GM18951 (cell line): ENCODE data around the gene CTIF.

Experiments
- POLR2A ChIP-seq: IDR thresholded peaks from 4 replicates; pipeline ENCODE4 v1.6.1; 2011; ENCODE audit warnings: mild to moderate bottlenecking; ENCODE audit not compliant: insufficient read length, insufficient read depth; ENCODE audit errors: extremely low read depth
- in situ Hi-C: fragments of 300-500 bp; cut with MboI; formaldehyde crosslinking; loops from one replicate; pipeline ENCODE4 v1.12.0; 2022; ENCODE audit warnings: low sequenced_read_pairs, mixed read lengths, inconsistent platforms; ENCODE audit not compliant: unreplicated experiment

CTIF gene

GRCh38 chr18:48813833-48814489, 275.1 kb downstream of the CTIF start:
- TF ChIP-seq POLR2A = no peak
- in situ Hi-C loops = no loop called here

DNA sequence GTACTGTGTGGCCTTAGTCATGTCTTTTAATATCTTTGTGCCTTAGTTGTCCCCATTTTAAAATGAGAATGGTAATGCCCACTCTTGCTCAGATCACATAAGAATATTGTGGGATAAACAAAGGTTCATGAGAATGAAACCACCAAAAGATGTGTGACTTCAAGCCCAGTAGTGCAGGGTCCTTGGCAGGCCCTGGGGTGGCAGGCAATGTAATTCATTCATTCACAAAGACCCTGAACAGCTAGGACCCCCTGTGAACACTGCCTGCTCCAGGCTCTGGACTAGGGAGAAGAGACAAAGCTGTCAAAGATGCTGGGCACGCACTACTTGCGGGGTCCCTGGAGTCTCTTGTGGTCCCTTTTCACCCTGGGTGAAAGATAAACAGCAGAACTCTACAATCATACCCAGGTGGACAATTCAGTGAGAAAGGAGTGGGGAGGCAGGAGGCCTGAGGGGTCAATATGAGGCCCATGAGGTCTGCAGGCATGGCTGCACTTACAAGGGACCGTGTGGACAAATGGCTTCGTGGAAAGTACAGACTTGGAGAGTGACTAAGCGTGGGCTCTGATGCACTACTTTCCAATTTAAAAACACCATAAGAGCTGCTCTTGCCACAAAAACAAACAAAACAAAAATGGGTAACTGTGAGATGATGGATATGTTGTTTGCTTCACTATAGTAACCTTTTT, 275.8 kb downstream of the CTIF start:
- in situ Hi-C loops = no loop called here
- no peak for TF ChIP-seq POLR2A

- no peak for TF ChIP-seq POLR2A
- in situ Hi-C loops = no loop called here
Measured at GRCh38 chr18:48815179-48815515, 276.3 kb downstream of the CTIF start.

- no peak for TF ChIP-seq POLR2A
- in situ Hi-C loops = no loop called here
Measured at GRCh38 chr18:48815581-48816324, 276.9 kb downstream of the CTIF start.

DNA sequence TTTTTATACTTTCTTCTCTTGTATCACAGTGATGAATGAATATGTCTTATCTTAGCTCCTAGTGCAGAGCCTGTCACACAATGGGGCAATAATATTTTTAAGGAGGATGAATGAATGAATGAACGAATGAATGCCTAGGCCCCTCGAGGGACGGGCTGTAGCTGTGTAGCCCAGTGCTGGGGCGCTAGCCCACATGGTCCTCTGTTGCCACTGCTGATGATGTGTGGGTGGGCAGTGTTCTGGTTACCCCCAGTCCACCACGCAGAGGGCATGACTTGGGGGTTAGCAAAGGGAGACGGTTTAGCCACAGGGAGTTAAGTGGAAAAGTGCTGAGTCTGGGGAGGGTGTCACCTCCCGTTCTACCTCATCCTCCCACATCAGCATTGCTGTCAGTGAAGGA, 277.7 kb downstream of the CTIF start:
- no peak for TF ChIP-seq POLR2A
- in situ Hi-C loops = no loop called here

DNA sequence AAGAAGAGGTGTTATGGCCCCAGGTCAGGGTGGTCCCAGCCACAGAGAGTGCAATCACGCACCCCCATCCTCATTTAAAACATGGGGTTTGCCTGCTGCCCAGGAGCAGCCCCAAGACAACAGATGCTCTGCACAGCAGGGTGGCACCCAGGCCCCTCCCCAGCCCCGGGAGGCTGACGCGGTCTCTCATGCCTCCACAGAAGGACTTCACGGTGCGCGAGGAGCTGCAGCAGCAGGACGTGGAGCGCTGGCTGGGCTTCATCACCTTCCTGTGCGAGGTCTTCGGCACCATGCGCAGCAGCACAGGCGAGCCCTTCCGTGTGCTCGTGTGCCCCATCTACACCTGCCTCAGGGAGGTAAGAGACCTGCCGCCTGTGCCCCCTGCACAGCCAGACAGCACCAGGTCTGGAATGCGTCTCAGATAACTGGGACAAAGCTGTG, 278.2 kb downstream of the CTIF start:
- TF ChIP-seq POLR2A = no peak
- in situ Hi-C loops = no loop called here

GRCh38 chr18:48818329-48819254, 279.8 kb downstream of the CTIF start:
- in situ Hi-C loops = no loop called here
- no peak for TF ChIP-seq POLR2A

- in situ Hi-C loops = no loop called here
- no peak for TF ChIP-seq POLR2A
Measured at GRCh38 chr18:48819276-48819675, 280.4 kb downstream of the CTIF start.

DNA sequence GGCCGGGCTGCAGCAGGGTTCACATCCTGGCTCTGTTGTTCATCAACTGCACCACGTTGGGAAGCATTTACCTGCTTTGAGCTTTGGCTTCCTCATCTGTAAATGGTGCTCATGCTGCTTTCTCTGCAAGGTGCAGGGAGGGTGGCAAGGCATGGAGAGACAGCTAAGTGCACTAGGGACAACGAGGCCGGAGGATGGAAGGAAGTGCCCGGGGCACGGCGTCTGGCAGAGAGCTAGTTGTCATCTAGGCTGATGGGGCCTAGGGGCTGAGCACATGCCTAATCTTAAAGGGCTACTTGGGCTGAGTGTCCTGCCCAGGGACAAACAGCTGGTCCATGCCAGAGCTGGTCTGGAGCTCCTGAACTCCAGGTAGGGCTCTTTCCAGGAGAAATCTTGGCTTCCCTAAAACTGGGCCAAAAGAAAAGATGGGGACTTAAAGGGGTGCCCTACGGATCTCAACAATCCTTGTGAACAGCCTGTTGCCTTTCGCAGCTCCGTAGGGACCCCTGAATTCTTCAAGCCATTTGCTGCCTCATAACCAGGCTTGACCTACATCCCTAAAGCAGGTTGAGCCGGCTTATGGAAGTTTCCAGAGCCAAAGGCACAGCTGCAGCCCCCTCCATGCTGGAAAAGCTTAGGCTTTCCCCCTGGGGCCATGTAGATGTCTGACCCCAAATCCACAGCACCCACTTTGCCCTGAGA, 281.1 kb downstream of the CTIF start:
- in situ Hi-C loops = no loop called here
- TF ChIP-seq POLR2A = no peak

GRCh38 chr18:48820483-48821250, 281.8 kb downstream of the CTIF start:
- in situ Hi-C loops = no loop called here

GRCh38 chr18:48821251-48821590, 282.4 kb downstream of the CTIF start:
- TF ChIP-seq POLR2A = no peak
- in situ Hi-C loops = no loop called here

More at GRCh38 chr18:48820483-48821250, 281.8 kb downstream of the CTIF start:
- TF ChIP-seq POLR2A = no peak

GRCh38 chr18:48821845-48822244, 283.0 kb downstream of the CTIF start:
- in situ Hi-C loops = no loop called here

More at GRCh38 chr18:48821845-48822244, 283.0 kb downstream of the CTIF start:
- no peak for TF ChIP-seq POLR2A
